HFF-Myc (cell line): ENCODE data around the gene KCNQ1OT1.

Experiments
- DNase-seq: peaks from one replicate; pipeline ENCODE4 v3.0.0-alpha.2; 2011; ENCODE audit warnings: low read depth; ENCODE audit errors: extremely low read depth
- H3K4me3 ChIP-seq: replicated peaks from 2 replicates; pipeline ENCODE4 v1.5.1; 2011; ENCODE audit warnings: low read depth, mild to moderate bottlenecking, control low read depth, low read length
- TF ChIP-seq, protein P1 (sequence below): IDR thresholded peaks from 2 replicates; pipeline ENCODE4 v1.5.1; 2012; ENCODE audit warnings: mild to moderate bottlenecking, low read depth, low read length, control low read depth; ENCODE audit errors: missing control alignments

Gene KCNQ1OT1

DNA sequence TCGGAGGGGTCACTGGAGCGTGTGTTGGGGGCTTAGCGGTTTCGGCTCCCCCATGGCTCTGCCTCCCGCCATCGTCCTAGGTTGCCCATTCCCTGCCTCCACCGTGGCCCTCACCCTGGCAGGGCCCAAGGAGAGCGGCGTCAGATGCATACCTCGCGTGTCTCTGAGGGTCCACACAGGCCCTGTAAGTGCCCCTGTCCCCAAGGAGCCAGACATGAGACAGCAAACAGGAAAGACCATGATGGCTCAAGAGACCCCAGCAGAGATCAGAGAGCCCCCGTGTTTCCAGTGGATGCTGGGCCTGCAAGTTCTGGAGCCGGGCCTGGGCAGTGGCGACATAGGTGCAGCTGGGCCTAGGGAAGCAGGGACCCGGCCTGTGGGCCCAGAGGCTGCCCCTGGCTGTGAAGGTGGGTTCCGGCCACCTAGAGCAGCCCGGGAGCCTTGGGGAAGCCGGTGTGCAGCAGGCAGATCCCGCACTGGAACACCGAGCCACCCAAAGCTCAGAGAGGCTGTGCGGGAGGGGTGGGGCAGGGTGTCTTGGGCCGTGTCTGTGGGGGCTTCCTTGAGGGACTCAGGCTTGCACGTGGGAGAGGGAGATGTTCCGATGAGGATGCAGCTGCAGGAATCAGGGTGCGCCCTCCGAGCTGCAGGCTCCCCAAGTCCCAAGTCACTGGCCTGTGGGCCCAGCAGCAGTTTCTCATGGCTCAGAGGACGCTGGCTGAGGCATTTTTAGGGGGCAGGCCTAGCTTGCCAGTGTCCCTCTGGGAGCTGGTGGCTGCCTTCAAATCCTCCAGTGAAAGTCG is 126.4 kb downstream of the KCNQ1OT1 start:
- TF ChIP-seq, protein P1, sequence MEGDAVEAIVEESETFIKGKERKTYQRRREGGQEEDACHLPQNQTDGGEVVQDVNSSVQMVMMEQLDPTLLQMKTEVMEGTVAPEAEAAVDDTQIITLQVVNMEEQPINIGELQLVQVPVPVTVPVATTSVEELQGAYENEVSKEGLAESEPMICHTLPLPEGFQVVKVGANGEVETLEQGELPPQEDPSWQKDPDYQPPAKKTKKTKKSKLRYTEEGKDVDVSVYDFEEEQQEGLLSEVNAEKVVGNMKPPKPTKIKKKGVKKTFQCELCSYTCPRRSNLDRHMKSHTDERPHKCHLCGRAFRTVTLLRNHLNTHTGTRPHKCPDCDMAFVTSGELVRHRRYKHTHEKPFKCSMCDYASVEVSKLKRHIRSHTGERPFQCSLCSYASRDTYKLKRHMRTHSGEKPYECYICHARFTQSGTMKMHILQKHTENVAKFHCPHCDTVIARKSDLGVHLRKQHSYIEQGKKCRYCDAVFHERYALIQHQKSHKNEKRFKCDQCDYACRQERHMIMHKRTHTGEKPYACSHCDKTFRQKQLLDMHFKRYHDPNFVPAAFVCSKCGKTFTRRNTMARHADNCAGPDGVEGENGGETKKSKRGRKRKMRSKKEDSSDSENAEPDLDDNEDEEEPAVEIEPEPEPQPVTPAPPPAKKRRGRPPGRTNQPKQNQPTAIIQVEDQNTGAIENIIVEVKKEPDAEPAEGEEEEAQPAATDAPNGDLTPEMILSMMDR, result no peak
- DNase-seq, result no peak
- no peak overlapping the region for H3K4me3 ChIP-seq

DNA sequence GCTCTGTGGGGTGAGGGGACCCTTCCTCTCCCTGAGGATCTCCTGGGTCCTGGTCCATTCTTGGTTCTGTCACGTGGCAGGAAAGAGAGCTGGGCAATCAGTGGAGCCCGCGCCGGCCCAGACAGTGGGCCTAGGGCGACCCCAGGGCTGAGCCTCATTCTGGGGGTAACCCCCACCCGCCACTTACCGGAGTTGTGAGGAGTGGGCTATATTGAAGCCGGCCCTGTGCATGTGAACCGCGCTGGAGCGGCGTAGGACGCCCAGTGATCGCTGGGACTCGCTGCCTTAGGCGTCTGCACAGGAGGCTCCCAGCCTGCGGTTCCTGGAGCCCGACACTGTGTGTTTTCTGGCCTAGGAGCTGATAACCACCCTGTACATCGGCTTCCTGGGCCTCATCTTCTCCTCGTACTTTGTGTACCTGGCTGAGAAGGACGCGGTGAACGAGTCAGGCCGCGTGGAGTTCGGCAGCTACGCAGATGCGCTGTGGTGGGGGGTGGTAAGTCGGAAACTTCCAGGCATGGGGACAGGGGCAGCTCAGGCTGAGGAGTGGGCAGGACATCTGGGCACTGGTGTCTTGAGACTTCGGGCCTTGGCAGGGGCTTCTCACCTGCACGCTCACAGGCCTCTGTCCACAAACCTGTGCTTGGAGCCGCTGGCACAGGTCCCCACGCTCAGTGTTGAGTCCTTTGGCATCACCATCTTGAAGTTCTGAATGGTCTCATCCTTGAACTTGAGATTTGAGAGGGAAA is 127.1 kb downstream of the KCNQ1OT1 start:
- no peak for DNase-seq
- TF ChIP-seq, protein P1, result no peak
- H3K4me3 ChIP-seq, result no peak overlapping the region

- TF ChIP-seq, protein P1, result no peak
- no peak for DNase-seq
- no peak overlapping the region for H3K4me3 ChIP-seq
Measured at GRCh38 chr11:2571598-2572281, 128.1 kb downstream of the KCNQ1OT1 start.

GRCh38 chr11:2570841-2571597 is 128.8 kb downstream of the KCNQ1OT1 start:
- no peak overlapping the region for H3K4me3 ChIP-seq
- TF ChIP-seq, protein P1, result no peak
- DNase-seq, result no peak

DNA sequence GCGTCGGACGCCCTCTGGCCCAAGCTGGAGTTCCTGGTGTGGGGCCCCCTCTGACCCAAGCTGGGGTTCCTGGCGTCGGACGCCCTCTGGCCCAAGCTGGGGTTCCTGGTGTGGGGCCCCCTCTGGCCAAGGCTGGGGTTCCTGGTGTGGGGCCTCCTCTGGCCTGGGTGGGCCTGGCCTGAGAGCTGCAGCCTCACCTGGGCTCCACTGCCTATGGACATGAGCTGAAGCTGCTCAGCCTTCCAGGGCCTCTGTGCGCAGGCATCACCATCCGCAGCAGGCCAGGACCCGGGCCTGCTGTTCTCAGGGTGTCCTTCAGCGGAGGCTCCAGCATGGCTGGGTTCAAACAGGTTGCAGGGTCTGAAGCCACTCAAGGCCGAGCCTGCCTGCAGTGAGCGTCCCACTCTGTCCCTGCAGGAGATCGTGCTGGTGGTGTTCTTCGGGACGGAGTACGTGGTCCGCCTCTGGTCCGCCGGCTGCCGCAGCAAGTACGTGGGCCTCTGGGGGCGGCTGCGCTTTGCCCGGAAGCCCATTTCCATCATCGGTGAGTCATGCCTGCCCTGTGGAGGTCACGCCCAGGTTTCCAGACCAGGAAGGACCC is 129.5 kb downstream of the KCNQ1OT1 start:
- H3K4me3 ChIP-seq, result no peak overlapping the region

More for the DNA sequence above, 129.5 kb downstream of the KCNQ1OT1 start:
- no peak for DNase-seq
- TF ChIP-seq, protein P1, result no peak
